Measurements from ENCODE around the gene SPACA9. TPM values are rescaled to one million over a fixed set of nuclear protein-coding genes. Genes with fewer than 3 reads are reported as not detected.

The SPACA9 gene
- total and polyA plus RNA-seq, 9 donors = 1.7 to 4.0 (median 2.4) TPM

DNA sequence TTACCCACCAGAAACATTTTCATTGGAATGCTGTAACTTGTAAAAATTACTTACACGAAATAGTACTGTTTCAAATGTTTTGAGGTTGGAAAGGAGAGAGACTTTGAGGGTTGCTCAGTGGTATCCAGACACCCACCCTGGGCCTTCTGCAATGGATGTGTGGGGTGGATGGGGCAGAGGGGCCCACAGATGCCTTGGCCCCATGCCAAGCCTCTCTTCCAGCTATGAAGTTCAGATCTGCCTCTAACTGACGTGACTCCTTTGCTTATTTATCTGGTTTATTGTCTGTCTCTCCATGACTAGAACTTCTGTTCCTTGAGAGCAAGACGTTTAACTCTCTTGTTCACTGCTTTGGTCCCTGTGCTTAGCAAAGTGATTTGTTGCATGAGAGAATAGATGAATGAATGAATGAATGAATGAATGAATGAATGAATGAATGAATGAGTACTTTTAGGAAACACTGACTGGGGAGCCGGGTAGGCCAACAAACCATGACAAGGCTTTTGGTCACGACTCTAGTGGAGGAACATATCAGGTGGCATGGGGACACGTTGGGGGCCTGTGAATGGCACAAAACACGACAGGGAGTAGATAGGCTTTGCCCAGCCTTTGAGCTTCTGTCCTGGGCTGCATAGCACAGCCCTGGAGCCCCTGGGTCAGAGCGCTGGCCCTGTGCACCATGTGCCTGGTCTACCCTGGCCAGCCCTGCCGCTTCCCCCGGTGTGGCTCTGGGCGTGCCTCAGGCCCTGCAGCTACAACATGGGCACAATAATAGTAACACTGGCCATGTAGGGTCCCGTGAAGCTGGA lies 32.4 kb upstream of the SPACA9 start:
- Histone ChIP-seq H3K9me3 (replicated peaks; ENCODE audit: control insufficient read depth, low read depth, low read length) (no peaks in the 10 kb centered on the region), H3K36me3 (ENCODE audit: control insufficient read depth, insufficient read depth, low read length) (no peaks in the 10 kb centered on the region), H3K4me1 (ENCODE audit: control insufficient read depth, insufficient read depth, low read length) (no peaks in the 10 kb centered on the region), H3K4me3 (ENCODE audit: low read length) (no peak overlapping the region), H3K27ac (ENCODE audit: low read length) (no peak overlapping the region), H3K27me3 (ENCODE audit: control insufficient read depth, insufficient read depth, low read length) (peaks cover 3% of the 10 kb centered on the region)
- WGBS (ENCODE audit: insufficient coverage) = 81% methylated on average over 10 of the region's 12 CpGs
- DNase-seq = no peak

DNA sequence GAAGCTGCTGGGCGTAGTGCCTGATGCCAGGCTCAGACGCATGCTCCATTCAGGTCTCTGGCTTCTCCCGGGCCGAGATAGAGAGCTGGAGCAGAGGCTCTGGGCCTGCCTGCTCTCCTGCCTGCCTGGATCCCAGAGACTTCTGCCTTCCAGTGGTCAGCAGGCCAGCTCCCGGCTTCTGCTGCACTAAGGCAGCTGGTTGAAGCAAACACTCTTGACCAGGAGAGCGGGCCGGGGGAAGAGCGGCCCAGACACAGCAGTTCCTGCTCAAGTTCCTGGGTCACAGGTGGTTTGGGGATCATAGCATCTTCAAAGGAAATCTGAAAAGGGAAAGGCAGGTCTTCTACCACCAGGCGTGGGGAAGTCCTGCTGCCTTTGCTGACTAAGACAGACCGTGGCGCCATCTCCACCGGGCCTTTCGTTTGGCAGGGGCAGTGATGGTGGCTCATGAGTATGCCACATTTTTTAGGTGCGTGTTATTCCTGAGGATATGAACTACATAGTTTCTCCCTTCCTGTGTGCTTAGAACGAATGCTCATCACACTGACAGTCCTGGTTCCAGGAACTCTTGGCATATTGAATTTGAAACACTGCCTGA lies 31.7 kb upstream of the SPACA9 start:
- H3K27ac ChIP-seq (ENCODE audit: low read length) = no peak overlapping the region
- no peaks in the 10 kb centered on the region for H3K9me3 ChIP-seq (replicated peaks; ENCODE audit: control insufficient read depth, low read depth, low read length)
- no peaks in the 10 kb centered on the region for H3K36me3 ChIP-seq (ENCODE audit: control insufficient read depth, insufficient read depth, low read length)
- H3K4me1 ChIP-seq (ENCODE audit: control insufficient read depth, insufficient read depth, low read length) = no peaks in the 10 kb centered on the region
- peaks cover 4% of the 10 kb centered on the region for H3K27me3 ChIP-seq (ENCODE audit: control insufficient read depth, insufficient read depth, low read length)
- 89% methylated on average over 14 of the region's 15 CpGs for WGBS (ENCODE audit: insufficient coverage)
- no peak overlapping the region for H3K4me3 ChIP-seq (ENCODE audit: low read length)
- no peak for DNase-seq

DNA sequence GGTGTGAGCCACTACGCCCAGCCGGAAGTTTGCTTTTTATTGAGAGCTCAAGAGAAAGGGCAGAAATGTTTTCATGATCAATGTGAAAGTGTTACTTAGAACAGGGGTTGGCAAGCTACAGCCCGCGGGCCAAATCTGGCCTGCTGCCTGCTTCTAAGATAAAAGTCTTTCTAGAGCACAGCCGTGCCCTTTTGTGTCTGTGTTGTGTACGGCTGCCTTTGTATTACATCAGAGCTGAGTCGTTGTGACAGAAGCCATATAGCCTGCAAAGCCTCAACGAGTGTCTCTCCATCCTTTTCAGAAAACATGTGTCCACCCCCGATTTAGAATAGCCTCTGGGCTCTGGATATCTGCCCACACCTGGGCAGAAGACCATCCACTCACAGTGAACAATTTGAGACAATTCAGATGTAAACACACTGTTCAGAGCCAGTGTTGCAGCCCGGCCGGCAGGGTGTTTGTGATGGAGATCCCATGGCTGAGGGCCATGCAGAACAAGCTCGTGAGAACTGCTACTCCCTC lies 29.5 kb upstream of the SPACA9 start:
- WGBS (ENCODE audit: insufficient coverage) = 67% methylated on average over 7 of the region's 12 CpGs
- H3K4me1 ChIP-seq (ENCODE audit: control insufficient read depth, insufficient read depth, low read length) = no peaks in the 10 kb centered on the region
- no peak overlapping the region for H3K27ac ChIP-seq (ENCODE audit: low read length)
- no peaks in the 10 kb centered on the region for H3K9me3 ChIP-seq (replicated peaks; ENCODE audit: control insufficient read depth, low read depth, low read length)
- H3K27me3 ChIP-seq (ENCODE audit: control insufficient read depth, insufficient read depth, low read length) = peaks cover 2% of the 10 kb centered on the region
- H3K4me3 ChIP-seq (ENCODE audit: low read length) = no peak overlapping the region
- DNase-seq = no peak
- no peaks in the 10 kb centered on the region for H3K36me3 ChIP-seq (ENCODE audit: control insufficient read depth, insufficient read depth, low read length)

DNA sequence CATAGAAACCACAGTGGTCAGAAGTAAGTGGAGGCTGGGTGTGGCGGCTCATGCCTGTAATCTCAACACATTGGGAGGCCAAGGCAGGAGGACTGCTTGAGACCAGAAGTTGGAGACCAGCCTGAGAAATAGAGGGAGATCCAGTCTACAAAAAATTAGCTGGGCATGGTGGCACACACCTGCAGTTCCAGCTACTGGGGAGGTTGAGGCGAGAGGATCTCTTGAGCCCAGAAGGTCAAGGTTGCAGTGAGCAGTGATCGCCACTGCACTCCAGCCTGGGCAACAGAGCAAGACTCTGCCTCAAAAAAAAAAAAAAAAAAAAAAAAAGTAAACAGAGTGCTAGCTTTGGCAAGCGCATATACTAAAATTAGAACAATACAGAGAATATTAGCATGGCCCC lies 25.2 kb upstream of the SPACA9 start:
- 100% methylated on average over 2 of the region's 4 CpGs for WGBS (ENCODE audit: insufficient coverage)
- peaks cover 8% of the 10 kb centered on the region for H3K4me1 ChIP-seq (ENCODE audit: control insufficient read depth, insufficient read depth, low read length)
- H3K27me3 ChIP-seq (ENCODE audit: control insufficient read depth, insufficient read depth, low read length) = peaks cover 8% of the 10 kb centered on the region
- no peak overlapping the region for H3K4me3 ChIP-seq (ENCODE audit: low read length)
- no peak for DNase-seq
- no peaks in the 10 kb centered on the region for H3K9me3 ChIP-seq (replicated peaks; ENCODE audit: control insufficient read depth, low read depth, low read length)
- H3K27ac ChIP-seq (ENCODE audit: low read length) = no peak overlapping the region
- H3K36me3 ChIP-seq (ENCODE audit: control insufficient read depth, insufficient read depth, low read length) = no peaks in the 10 kb centered on the region

DNA sequence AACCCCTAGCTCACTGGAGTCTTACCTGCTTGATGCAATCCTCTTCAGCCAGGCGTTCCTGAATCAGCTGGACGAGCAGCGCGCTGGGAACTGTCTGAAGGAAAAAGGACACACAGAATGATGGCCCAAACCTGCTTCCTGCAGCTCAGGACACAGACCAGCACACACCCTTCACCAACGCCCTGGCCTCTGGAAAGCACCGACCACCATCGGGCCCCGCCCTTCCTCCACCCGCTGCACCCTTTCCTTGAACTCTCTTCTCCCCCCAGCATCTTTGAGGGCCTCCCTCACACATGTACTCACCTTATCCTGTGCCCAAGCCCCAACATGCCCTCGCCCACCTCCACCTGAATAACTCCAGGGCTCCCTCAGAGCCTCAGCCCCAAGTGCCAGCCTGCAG lies 23.9 kb upstream of the SPACA9 start:
- H3K4me3 ChIP-seq (ENCODE audit: low read length) = no peak overlapping the region
- 82% methylated on average over 10 of the region's 10 CpGs for WGBS (ENCODE audit: insufficient coverage)
- H3K27me3 ChIP-seq (ENCODE audit: control insufficient read depth, insufficient read depth, low read length) = peaks cover 11% of the 10 kb centered on the region
- DNase-seq = no peak
- H3K9me3 ChIP-seq (replicated peaks; ENCODE audit: control insufficient read depth, low read depth, low read length) = no peaks in the 10 kb centered on the region
- H3K4me1 ChIP-seq (ENCODE audit: control insufficient read depth, insufficient read depth, low read length) = peaks cover 8% of the 10 kb centered on the region
- H3K36me3 ChIP-seq (ENCODE audit: control insufficient read depth, insufficient read depth, low read length) = no peaks in the 10 kb centered on the region
- no peak overlapping the region for H3K27ac ChIP-seq (ENCODE audit: low read length)

DNA sequence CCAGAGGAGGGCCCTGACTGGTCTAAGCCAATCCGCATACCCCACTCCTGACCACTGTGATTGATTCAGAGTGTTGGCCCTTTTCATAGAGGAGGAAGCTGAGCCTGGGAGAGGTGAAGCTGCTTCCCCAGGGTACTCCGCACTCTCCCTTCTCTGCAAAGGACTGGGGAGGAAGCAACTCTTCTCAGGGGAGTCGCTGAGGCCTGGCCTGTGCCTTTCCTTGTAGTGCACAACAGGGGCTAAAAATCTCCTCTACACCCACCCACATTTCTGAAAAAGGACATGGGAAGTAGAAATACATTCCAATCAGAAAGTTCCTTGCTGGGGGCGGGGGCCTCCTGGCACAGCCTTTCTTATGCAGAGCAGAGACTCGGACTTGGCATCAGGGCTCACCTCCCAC lies 22.8 kb upstream of the SPACA9 start:
- Histone ChIP-seq H3K36me3 (ENCODE audit: control insufficient read depth, insufficient read depth, low read length) (no peaks in the 10 kb centered on the region), H3K27ac (ENCODE audit: low read length) (no peak overlapping the region), H3K27me3 (ENCODE audit: control insufficient read depth, insufficient read depth, low read length) (peaks cover 11% of the 10 kb centered on the region), H3K4me3 (ENCODE audit: low read length) (no peak overlapping the region), H3K4me1 (ENCODE audit: control insufficient read depth, insufficient read depth, low read length) (peaks cover 8% of the 10 kb centered on the region), H3K9me3 (replicated peaks; ENCODE audit: control insufficient read depth, low read depth, low read length) (no peaks in the 10 kb centered on the region)
- WGBS (ENCODE audit: insufficient coverage) = 37% methylated on average over 2 of the region's 5 CpGs
- no peak for DNase-seq

DNA sequence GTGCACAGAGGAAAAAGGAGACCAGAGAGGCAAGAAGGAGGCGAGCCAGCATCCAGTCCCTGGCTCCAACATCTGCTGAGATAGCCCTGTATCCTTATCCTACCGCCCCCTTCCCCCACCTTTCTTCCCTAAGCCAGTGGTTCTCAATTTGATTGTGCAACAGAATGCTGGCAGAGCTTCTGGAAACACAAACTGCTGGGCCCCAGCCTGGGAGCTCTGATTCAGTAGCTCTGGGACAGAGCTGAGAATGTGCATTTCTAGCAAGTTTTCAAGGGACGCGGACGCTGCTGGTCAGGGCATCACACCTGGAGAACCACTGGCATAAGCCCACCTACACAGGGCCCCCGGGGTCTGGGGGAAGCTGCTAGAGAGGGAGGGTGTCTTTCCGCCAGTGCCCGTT lies 21.7 kb upstream of the SPACA9 start:
- Histone ChIP-seq H3K4me3 (ENCODE audit: low read length) (no peak overlapping the region), H3K36me3 (ENCODE audit: control insufficient read depth, insufficient read depth, low read length) (no peaks in the 10 kb centered on the region), H3K27me3 (ENCODE audit: control insufficient read depth, insufficient read depth, low read length) (peaks cover 8% of the 10 kb centered on the region), H3K9me3 (replicated peaks; ENCODE audit: control insufficient read depth, low read depth, low read length) (no peaks in the 10 kb centered on the region), H3K27ac (ENCODE audit: low read length) (peak overlapping the region; percentile 55), H3K4me1 (ENCODE audit: control insufficient read depth, insufficient read depth, low read length) (peaks cover 8% of the 10 kb centered on the region)
- 0% methylated on average over 1 of the region's 8 CpGs for WGBS (ENCODE audit: insufficient coverage)
- peak; percentile 92 for DNase-seq

DNA sequence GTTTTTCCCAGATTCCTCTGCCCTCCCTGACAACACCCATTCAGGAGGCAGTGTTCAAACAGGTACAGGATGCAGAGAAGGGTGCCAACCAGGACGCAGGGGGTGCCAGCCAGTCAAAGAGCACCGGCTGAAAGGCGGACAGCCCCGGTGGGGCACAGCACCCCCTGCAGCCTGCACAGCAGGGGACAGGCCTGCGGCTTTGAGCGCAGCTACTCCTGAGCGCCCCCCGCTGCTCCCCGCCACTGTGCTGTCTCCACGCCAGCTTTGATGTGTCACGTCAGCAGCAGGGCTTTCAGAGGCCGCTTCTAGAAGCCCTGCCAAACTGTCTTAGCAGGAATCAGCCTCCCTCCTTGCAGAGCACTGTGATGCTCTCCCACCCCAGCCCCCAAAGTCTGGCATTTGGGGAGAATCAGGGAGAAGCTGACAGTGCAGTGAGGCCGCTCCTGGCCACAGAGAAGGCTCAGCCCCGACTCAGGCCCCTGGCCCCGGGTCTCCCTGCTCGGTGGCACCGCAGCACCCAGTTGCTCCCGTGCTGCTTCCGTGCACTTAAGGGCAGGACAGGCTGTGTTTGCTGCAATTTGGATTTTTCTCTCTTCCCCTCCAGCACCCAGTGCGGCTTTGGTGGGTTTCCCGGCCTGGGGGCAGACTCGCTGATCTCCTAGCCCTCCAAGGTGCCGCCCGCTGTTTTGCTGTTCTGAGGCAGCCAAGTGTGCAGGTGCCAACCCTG lies 20.9 kb upstream of the SPACA9 start:
- H3K27me3 ChIP-seq (ENCODE audit: control insufficient read depth, insufficient read depth, low read length) = peaks cover 8% of the 10 kb centered on the region
- DNase-seq = peak; percentile 51
- H3K36me3 ChIP-seq (ENCODE audit: control insufficient read depth, insufficient read depth, low read length) = no peaks in the 10 kb centered on the region
- H3K4me1 ChIP-seq (ENCODE audit: control insufficient read depth, insufficient read depth, low read length) = peaks cover 8% of the 10 kb centered on the region
- H3K9me3 ChIP-seq (replicated peaks; ENCODE audit: control insufficient read depth, low read depth, low read length) = no peaks in the 10 kb centered on the region
- 50% methylated on average over 24 of the region's 24 CpGs for WGBS (ENCODE audit: insufficient coverage)
- H3K4me3 ChIP-seq (ENCODE audit: low read length) = no peak overlapping the region
- peak overlapping the region; percentile 55 for H3K27ac ChIP-seq (ENCODE audit: low read length)

DNA sequence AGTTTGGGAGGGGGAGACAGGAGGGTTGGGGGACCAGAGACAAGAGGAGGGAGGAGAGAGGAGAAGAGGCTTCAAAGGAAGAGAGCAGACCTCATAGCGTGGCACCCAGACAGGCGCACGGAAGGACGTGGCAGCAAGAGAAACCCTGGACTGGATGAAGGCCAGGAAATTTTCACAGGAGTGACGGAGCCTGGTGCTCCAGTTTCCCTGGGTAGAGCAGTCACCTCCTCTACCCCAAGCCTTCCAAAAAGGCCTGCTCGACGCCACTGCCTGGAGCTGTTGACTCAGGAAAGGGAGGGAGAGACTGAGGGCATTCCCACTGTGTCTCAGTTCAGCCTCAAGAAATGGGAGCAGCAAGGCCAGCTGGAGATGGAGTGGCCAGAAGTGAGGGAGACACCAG lies 19.9 kb upstream of the SPACA9 start:
- H3K27ac ChIP-seq (ENCODE audit: low read length) = no peak overlapping the region
- peak; percentile 57 for DNase-seq
- H3K27me3 ChIP-seq (ENCODE audit: control insufficient read depth, insufficient read depth, low read length) = peaks cover 8% of the 10 kb centered on the region
- H3K4me1 ChIP-seq (ENCODE audit: control insufficient read depth, insufficient read depth, low read length) = peaks cover 8% of the 10 kb centered on the region
- H3K36me3 ChIP-seq (ENCODE audit: control insufficient read depth, insufficient read depth, low read length) = no peaks in the 10 kb centered on the region
- H3K9me3 ChIP-seq (replicated peaks; ENCODE audit: control insufficient read depth, low read depth, low read length) = no peaks in the 10 kb centered on the region
- 60% methylated on average over 4 of the region's 7 CpGs for WGBS (ENCODE audit: insufficient coverage)
- no peak overlapping the region for H3K4me3 ChIP-seq (ENCODE audit: low read length)

DNA sequence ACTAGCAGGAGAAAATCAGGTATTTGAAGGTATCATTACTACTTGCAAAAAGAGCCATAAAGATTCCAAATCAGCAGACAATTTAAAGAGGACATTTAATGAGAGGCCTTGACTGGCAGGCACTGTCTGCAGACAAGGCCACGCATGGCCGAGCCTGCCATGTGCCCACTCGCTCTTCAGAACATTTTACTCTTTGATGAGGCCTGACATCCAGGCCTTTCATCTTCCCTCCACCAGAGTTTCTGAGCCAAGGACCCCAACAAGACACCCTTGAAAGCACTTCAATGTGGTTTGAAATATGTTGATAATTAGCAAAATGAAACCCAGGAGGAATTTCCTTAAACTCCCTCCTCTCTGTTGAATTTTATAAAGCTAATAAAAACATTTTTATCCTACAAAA lies 17.0 kb upstream of the SPACA9 start:
- DNase-seq = no peak
- no peak overlapping the region for H3K27ac ChIP-seq (ENCODE audit: low read length)
- H3K4me1 ChIP-seq (ENCODE audit: control insufficient read depth, insufficient read depth, low read length) = peaks cover 8% of the 10 kb centered on the region
- no peaks in the 10 kb centered on the region for H3K36me3 ChIP-seq (ENCODE audit: control insufficient read depth, insufficient read depth, low read length)
- H3K4me3 ChIP-seq (ENCODE audit: low read length) = no peak overlapping the region
- WGBS (ENCODE audit: insufficient coverage) = no CpG with 5 or more reads among the region's 3 CpGs
- peaks cover 10% of the 10 kb centered on the region for H3K27me3 ChIP-seq (ENCODE audit: control insufficient read depth, insufficient read depth, low read length)
- no peaks in the 10 kb centered on the region for H3K9me3 ChIP-seq (replicated peaks; ENCODE audit: control insufficient read depth, low read depth, low read length)
